ENCODE measurements around the gene RYR1. TPM values are rescaled to one million over a fixed set of nuclear protein-coding genes. Genes with fewer than 3 reads are reported as not detected.

The RYR1 gene
- total RNA-seq, 4 donors from 2014 or later = under 0.01 to 6.2 (median 3.5) TPM; not detected in 1

DNA sequence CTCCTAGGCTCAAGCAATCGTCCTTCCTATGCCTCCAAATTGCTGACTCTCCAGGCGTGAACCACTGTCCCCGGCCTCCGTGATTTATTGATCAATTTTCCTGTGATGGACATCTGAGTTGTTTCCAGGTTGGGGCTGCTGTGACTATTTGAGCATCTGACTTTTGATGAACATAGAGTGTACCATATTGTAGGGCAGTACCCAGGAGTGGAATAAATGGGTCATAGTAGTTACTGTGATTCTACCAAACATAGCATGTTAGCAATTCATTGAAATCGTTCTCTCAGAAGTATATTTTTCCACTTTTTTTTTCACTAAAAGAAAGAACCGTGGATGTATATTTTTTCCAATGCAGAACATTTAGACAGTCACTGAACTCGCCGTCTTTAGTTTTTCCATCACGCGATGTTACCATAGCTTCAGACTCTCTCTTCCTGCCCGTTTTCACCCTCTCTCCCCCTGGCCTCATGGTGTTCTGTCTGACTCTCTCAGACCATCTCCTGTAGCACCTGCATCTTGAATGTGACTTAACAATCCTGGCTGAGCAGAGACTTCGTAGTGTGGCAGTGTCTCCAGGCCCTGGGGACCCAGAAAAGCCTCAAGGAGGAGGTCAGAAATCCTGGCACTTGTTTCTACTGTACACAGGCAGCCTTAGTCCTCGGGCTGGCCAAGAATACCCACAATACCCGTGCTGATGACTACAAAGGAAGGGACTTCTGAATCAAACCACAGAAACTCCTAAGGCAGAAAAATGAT lies 4.3 kb upstream of the RYR1 start:
- intact Hi-C loops (cut with DNase I; ENCODE audit: low total_unique reads) = no loop called here

DNA sequence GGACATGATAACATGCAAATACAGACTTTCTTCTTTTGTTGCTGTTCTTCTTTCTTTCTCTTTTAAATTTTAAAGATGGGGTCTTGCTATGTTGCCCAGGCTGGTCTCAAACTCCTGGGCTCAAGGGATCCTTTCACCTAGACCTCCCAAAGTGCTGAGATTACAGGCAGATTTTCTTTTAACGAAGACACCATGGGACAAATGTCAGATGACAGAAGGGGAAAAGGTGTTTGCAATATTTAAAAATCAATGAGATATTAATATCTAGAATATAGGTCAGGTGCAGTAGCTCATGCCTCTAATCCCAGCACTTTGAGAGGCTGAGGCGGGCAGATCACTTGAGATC lies 3.7 kb upstream of the RYR1 start:
- intact Hi-C loops (cut with DNase I; ENCODE audit: low total_unique reads) = no loop called here
- TF ChIP-seq, protein P1, sequence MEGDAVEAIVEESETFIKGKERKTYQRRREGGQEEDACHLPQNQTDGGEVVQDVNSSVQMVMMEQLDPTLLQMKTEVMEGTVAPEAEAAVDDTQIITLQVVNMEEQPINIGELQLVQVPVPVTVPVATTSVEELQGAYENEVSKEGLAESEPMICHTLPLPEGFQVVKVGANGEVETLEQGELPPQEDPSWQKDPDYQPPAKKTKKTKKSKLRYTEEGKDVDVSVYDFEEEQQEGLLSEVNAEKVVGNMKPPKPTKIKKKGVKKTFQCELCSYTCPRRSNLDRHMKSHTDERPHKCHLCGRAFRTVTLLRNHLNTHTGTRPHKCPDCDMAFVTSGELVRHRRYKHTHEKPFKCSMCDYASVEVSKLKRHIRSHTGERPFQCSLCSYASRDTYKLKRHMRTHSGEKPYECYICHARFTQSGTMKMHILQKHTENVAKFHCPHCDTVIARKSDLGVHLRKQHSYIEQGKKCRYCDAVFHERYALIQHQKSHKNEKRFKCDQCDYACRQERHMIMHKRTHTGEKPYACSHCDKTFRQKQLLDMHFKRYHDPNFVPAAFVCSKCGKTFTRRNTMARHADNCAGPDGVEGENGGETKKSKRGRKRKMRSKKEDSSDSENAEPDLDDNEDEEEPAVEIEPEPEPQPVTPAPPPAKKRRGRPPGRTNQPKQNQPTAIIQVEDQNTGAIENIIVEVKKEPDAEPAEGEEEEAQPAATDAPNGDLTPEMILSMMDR (IDR thresholded peaks at IDR 0.05) = no peak
- TF ChIP-seq POLR2A (IDR thresholded peaks at IDR 0.05) = no peak
- Histone ChIP-seq H3K9me3 (no peaks in the 10 kb centered on the region), H3K27ac (no peak overlapping the region), H3K27me3 (peaks cover 0 to 14% of the 10 kb centered on the region in 2 donors), H3K4me3 (no peak overlapping the region), H3K4me1 (no peaks in the 10 kb centered on the region), H3K36me3 (no peaks in the 10 kb centered on the region)
- DNase-seq = no peak

More for the DNA sequence above, 4.3 kb upstream of the RYR1 start:
- Histone ChIP-seq H3K27ac (no peak overlapping the region), H3K4me1 (no peaks in the 10 kb centered on the region), H3K27me3 (peaks cover 0 to 8% of the 10 kb centered on the region in 2 donors), H3K36me3 (no peaks in the 10 kb centered on the region), H3K9me3 (no peaks in the 10 kb centered on the region), H3K4me3 (no peak overlapping the region)
- TF ChIP-seq, protein P1 (IDR thresholded peaks at IDR 0.05) = no peak
- TF ChIP-seq POLR2A (IDR thresholded peaks at IDR 0.05) = no peak
- no peak for DNase-seq

DNA sequence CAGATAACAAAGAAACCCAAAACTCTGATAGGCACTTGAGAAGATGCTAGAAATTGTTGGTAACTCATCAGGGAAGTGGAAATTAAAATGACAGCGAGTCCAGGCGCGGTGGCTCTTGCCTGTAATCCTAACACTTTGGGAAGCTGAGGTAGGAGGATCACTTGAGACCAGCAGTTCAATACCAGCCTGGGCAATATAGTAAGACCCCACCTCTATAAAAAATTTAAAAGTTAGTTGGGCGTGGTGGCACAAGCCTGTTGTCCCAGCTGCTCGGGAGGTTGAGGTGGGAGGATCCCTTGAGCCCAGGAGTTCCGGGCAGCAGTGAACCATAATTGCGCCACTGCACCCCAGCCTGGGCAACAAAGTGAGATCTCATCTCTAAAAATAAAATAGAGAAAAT lies 2.6 kb upstream of the RYR1 start:
- no peak overlapping the region for H3K4me3 ChIP-seq
- no peaks in the 10 kb centered on the region for H3K9me3 ChIP-seq
- no peak for DNase-seq
- TF ChIP-seq, protein P1 (IDR thresholded peaks at IDR 0.05) = no peak
- TF ChIP-seq POLR2A (IDR thresholded peaks at IDR 0.05) = no peak
- H3K36me3 ChIP-seq = no peaks in the 10 kb centered on the region
- H3K27me3 ChIP-seq = peaks cover 0 to 21% of the 10 kb centered on the region in 2 donors
- H3K27ac ChIP-seq = no peak overlapping the region
- H3K4me1 ChIP-seq = no peaks in the 10 kb centered on the region
- intact Hi-C loops (cut with DNase I; ENCODE audit: low total_unique reads) = no loop called here

DNA sequence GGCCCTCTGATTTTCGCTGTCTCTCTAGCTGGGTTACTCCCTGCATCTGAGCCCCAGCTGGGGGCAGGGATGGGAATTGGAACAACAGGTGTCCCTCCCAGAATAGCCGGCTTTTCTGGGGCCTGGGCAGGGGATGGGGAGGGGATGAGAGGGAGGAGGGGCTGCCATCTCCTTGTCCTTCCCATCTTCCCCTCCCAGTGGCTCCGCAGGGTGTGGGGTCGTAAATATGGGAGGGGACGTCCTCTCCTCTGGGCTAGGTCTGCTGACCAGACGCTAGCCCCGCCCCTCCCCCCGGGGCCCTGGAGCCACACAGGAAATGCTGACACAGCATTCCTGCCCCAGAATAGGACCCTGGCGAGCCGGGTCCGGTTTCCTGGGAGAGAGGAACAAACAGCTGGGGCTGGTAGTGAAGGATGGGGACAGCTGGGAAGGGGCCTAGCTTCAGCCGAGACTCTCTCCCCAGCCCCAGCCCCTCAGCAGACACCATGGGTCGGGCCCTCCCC lies 1.1 kb downstream of the RYR1 start:
- Histone ChIP-seq H3K4me3 (no peak overlapping the region), H3K27me3 (peaks cover 0 to 21% of the 10 kb centered on the region in 2 donors), H3K36me3 (no peaks in the 10 kb centered on the region), H3K27ac (no peak overlapping the region), H3K4me1 (no peaks in the 10 kb centered on the region), H3K9me3 (no peaks in the 10 kb centered on the region)
- intact Hi-C loops (cut with DNase I; ENCODE audit: low total_unique reads) = no loop called here
- TF ChIP-seq POLR2A (IDR thresholded peaks at IDR 0.05) = no peak
- TF ChIP-seq, protein P1 (IDR thresholded peaks at IDR 0.05) = no peak
- DNase-seq = no peak

DNA sequence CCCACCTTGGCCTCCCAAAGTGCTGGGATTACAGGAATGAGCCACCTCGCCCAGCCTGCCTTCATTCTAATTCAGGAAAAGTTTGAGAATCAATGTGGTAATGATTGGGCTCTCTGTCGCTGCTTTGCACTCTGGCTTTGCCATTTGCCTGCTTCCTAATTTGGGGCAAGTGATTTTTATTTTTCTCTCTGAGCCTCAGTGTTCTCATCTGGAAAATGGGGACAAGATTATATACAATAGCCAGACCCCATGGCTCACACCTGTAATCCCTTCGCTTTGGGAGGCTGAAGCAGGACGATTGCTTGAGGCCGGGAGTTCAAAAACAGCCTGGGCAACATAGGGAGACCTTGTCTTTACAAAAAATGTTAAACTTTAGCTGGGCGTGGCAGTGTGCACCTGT lies 3.8 kb downstream of the RYR1 start:
- Histone ChIP-seq H3K36me3 (no peaks in the 10 kb centered on the region), H3K27me3 (peaks cover 0 to 21% of the 10 kb centered on the region in 2 donors), H3K9me3 (no peaks in the 10 kb centered on the region), H3K4me3 (no peak overlapping the region), H3K4me1 (no peaks in the 10 kb centered on the region), H3K27ac (no peak overlapping the region)
- DNase-seq = no peak
- intact Hi-C loops (cut with DNase I; ENCODE audit: low total_unique reads) = no loop called here
- TF ChIP-seq, protein P1 (IDR thresholded peaks at IDR 0.05) = no peak
- TF ChIP-seq POLR2A (IDR thresholded peaks at IDR 0.05) = no peak
